AG10803 (cell line): Measurements from ENCODE around the gene RAB27A.
"Not testable (repeated sequence)": the region's sequence is repeated elsewhere in the genome, so short reads cannot be mapped to it uniquely, and the experiment has no call there.

Experiments used
- DNase-seq: peaks from one replicate; pipeline ENCODE4 v3.0.0; 2010; ENCODE audit warnings: low read depth
- H3K4me3 ChIP-seq: 2 replicates; pipeline ENCODE4 v1.5.1; 2011; ENCODE audit warnings: mild to moderate bottlenecking, low read length, control low read depth
- CTCF ChIP-seq: conservative IDR thresholded peaks from 2 replicates; pipeline ENCODE4 v1.5.1; 2011; ENCODE audit warnings: mild to moderate bottlenecking, low read length, control low read depth, inconsistent platforms

RAB27A gene

GRCh38 chr15:55320238-55320550 lies 30.6 kb upstream of the RAB27A start:
- no peak for TF ChIP-seq CTCF
- peak overlapping the region; percentile 97 for H3K4me3 ChIP-seq
- DNase-seq = peak; percentile 17

- H3K4me3 ChIP-seq = peak overlapping the region; percentile 97
- no peak for TF ChIP-seq CTCF
- DNase-seq = peak; percentile 53
Observed at GRCh38 chr15:55319537-55320237, 30.1 kb upstream of the RAB27A start.

- DNase-seq = peak; percentile 90
- H3K4me3 ChIP-seq = peak within 1 kb of the TSS; percentile 97
- peak; percentile 4; the same call in 1 of the 2 replicates for TF ChIP-seq CTCF
Observed at GRCh38 chr15:55318588-55319494, 29.2 kb upstream of the RAB27A start, which contains the start of the genes PIGB and PIGBOS1. Gene PIGB (plus strand): TSS chr15:55319222. CDS start chr15:55319251, 29 bp downstream. Gene PIGBOS1 (minus strand): TSS chr15:55319123. CDS start chr15:55317792, 1,331 bp downstream.

- H3K4me3 ChIP-seq, DNase-seq: not testable (repeated sequence)
Observed at GRCh38 chr15:55302801-55303200, 13.2 kb upstream of the RAB27A start.

- H3K4me3 ChIP-seq = no peak overlapping the region
- no peak for TF ChIP-seq CTCF
- DNase-seq = no peak
Observed at GRCh38 chr15:55297315-55297714, 7.7 kb upstream of the RAB27A start.

GRCh38 chr15:55290528-55291057 lies 980 bp upstream of the RAB27A start:
- peak; percentile 74 for DNase-seq
- H3K4me3 ChIP-seq = peak overlapping the region; percentile 90
- peak; percentile 90 for TF ChIP-seq CTCF

- peak; percentile 48 for DNase-seq
- no peak for TF ChIP-seq CTCF
- H3K4me3 ChIP-seq = peak overlapping the region; percentile 90
Observed at GRCh38 chr15:55289011-55289745, 435 bp downstream of the RAB27A start.
